T-helper 1 cell treated with Interleukin-12 subunit alpha and Interleukin-12 subunit beta and Interleukin-4 antibody, amounts not matched to agents 30 ng/mL and 1 ng/mL, for 36 hours (primary cell): ENCODE results near the gene TRIM15. TPM values are rescaled to one million over a fixed set of nuclear protein-coding genes. Genes with fewer than 3 reads are reported as not detected.
"Not testable (repeated sequence)": the region's sequence is repeated elsewhere in the genome, so short reads cannot be mapped to it uniquely, and the experiment has no call there.

Experiments used
- intact Hi-C: fragments of 100-400 bp; cut with micrococcal nuclease; formaldehyde crosslinking; loops from one replicate; pipeline ENCODE4 v1.15.1; 2024
- total RNA-seq: library from RNA; stranded (reverse); gene quantifications from 2 replicates; pipeline ENCODE4 v1.2.3, GENCODE V29; 2022

TRIM15 gene
- total RNA-seq, result 0.76 and 0.78 TPM in 2 replicates

DNA sequence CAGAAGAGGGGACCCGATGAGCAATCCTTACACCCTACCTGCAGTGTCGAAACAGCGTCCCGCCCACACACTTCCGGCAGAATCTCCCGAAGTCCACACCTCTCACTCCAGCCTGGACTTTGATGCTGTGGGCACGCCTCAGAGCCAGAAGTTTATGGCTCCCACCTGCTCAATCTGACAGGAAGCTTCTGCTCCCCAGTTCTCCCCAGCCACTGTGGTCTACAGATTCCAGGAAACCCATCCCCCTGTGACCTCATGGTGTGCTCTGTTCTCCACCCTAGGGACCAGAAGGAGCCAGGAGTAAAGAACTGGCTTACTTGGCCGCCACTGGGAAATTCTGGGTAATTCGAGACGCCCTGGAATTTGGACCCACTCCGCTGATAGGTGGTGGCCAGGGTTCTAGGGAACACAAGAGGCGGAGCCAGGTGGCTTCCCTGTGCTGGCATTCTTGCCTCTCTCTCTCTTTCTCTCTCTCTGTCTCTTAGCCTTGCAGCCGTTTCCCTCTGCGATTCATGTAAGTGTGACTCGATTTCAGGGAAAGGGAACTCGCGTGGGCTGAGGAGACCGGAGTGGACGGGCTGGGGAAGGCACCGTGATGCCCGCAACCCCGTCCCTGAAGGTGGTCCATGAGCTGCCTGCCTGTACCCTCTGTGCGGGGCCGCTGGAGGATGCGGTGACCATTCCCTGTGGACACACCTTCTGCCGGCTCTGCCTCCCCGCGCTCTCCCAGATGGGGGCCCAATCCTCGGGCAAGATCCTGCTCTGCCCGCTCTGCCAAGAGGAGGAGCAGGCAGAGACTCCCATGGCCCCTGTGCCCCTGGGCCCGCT is at the start of gene TRIM15:
Gene TRIM15 (plus strand): TSS at position 457 of the 828 bp plus-strand sequence. CDS start 139 bp downstream, at position 596.
- intact Hi-C loops, result no loop called here

DNA sequence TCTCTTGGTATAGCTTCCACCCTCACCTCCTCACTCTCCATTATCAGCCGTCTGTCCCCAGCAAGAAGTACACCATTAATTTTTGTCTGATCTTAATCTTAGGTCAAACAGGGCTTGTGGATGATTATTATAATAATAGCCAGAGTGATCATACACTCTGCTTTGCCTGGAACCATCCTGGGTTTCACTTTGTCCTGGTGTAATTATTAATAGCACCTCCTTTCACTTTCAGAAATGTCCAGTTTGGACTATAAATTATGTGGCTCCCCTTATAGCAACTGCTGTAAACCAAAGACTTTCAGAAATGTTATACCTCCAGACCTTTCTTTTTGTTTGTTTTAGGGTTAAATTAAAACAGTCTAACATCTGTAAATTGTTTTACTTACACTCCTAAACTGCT is 49.5 kb upstream of the TRIM15 start:
- intact Hi-C loops, result no loop called here

- intact Hi-C loops, result no loop called here
Observed at GRCh38 chr6:30116724-30117123, 46.6 kb upstream of the TRIM15 start.

- intact Hi-C loops, result not testable (repeated sequence)
Observed at GRCh38 chr6:30118691-30119090, 44.7 kb upstream of the TRIM15 start.

GRCh38 chr6:30121446-30122366 is 41.6 kb upstream of the TRIM15 start:
- intact Hi-C loops, result no loop called here

DNA sequence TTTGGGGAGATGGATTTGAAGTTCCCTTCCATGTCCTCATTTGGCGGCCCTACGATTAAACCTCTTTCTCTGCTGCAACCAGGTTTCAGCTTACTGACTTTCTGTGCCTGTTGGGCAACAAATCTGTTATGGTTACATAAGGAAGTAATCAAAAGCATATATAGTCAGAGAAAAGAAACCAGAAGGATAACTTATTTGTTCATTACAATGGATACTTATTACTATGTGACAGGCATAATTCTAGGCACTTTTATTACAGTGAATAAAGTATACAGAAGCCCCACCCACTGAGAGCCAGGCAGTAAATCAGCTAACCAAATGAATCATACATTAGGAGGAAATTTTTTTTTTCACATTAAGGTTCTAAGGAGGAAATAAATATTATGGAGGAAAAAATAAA is 40.8 kb upstream of the TRIM15 start:
- intact Hi-C loops, result no loop called here

- intact Hi-C loops, result no loop called here
Observed at GRCh38 chr6:30127238-30128093, 35.9 kb upstream of the TRIM15 start.

- intact Hi-C loops, result loop anchor here (2.0 kb wide), 1 partner anchor 63 kb away; the partner anchor contains the start of gene PPP1R11
Observed at GRCh38 chr6:30129265-30130178, 33.8 kb upstream of the TRIM15 start.

DNA sequence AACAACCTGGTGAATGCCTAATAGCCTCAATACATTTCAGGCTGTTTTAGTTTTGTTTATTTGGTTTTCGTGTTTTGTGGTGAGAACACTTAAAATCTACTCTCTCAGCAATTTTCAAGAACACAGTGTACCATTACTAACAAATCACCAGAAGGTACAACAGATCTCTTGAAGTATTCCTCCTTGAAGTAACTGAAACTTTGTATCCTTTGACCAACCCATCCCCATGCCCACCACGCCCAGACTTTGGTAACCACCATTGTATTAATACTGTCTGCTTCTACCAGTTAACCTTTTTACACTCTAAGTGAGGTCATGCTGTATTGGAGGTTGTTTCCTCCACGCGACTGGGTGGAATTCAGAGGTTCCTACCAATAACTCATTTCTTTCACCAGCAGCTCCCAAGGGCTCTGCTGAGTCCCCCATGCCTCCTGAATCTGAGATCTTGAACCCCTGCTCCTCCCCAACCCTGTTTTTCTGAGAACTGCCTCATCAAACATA is 33.1 kb upstream of the TRIM15 start:
- intact Hi-C loops, result loop anchor here (2.0 kb wide), 1 partner anchor 63 kb away; the partner anchor contains the start of gene PPP1R11

- intact Hi-C loops, result loop anchor here (1.0 to 2.0 kb wide), 4 partner anchors 28 to 283 kb away; partner anchors contain the start of gene PPP1R11
Observed at GRCh38 chr6:30130887-30131862, 32.2 kb upstream of the TRIM15 start.

DNA sequence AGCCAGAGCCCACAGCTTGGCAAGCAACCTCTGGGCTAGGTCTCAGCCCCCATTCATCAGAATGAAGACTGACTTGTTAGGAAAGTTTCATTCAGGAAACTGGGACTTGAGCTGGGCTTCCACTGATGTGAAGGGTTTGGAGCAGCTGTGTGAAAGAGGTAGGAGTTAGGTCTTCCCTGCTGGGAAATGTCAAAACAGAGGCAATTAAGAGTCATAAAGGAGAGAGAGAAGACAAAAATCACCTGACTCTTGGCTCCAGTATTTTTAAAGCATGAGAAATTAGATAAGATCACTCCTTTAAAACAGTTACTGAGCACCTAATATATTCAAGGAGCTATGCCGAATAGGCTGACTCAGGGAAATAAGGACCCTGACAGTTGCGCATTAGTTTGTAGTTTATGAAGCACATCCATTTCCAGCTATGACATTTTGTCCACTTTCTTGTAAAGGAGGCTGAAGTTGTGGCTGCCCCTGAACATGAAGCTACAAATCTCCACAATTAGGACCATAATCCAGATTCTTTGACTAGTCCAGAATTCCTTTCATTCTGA is 31.3 kb upstream of the TRIM15 start:
- intact Hi-C loops, result loop anchor here (1.0 to 2.0 kb wide), 4 partner anchors 29 to 284 kb away; partner anchors contain the start of gene PPP1R11

DNA sequence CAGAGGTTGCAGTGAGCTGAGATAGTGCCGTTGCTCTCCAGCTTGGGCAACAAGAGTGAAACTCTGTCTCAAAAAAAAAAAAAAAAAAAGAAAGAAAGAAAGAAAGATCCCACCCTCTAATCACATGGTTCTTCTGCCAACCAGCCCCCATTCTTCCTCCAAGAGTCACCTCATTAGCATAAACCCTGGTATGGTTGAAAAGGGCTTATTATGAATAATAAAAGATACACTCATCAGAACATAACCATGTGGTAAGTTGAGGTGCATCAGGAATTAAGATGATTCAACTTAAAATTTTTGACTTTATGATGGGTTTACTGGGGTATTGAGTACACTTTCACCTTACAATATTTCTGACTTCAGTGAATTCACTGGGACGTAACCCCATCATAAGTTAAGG is 28.2 kb upstream of the TRIM15 start:
- intact Hi-C loops, result no loop called here

DNA sequence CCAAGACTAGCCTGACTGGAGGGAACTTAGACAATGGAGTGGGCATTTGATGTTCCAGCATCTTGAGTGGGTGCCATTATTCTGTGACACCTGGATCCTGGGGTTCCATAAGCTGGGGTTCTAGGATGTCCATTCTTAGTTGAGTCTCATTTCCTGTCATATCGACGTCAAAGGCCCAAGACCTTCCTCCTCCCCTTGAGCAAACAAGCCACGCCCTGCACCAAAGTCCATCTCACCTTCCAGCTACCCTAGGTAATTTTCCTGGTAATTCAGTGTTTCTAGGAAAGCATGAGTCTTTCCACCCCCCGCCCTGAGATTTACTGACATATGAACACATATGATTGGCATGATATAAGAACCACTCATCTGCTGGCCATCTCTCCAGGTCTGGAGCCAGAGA is 27.6 kb upstream of the TRIM15 start, which contains the start of gene TRIM40:
Gene TRIM40 (plus strand): TSS at position 384 of the 400 bp plus-strand sequence. CDS start 897 bp downstream, outside the sequence.
- intact Hi-C loops, result no loop called here

GRCh38 chr6:30136570-30137286 is 26.6 kb upstream of the TRIM15 start:
- intact Hi-C loops, result no loop called here

GRCh38 chr6:30140240-30140639 is 23.1 kb upstream of the TRIM15 start:
- intact Hi-C loops, result not testable (repeated sequence)

DNA sequence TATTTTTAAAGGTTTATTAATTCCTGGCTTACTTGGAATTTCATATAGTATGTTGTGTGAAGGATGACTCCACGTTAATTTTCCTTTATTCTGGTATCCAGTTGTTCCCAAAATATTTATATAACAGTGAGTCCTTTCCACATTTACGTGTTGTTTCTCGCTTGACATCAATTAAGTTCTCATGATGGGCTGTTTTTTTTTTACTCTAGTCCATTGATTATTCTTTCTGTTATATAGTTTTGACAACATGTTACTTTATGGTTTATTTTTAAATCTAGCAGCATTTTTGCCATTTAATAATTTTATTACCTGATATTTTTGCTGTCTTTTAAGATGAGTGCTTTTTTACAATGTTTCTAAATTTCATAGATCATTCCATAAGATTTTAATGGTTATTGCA is 20.7 kb upstream of the TRIM15 start:
- intact Hi-C loops, result no loop called here

GRCh38 chr6:30143780-30144179 is 19.6 kb upstream of the TRIM15 start:
- intact Hi-C loops, result no loop called here
